Measurements from ENCODE around the gene FAM193B. TPM values are rescaled to one million over a fixed set of nuclear protein-coding genes. Genes with fewer than 3 reads are reported as not detected.

FAM193B gene
- total and polyA plus RNA-seq, 2 donors (not counting 1 experiment from before 2014, with no cell fraction given), result 227 to 301 TPM

DNA sequence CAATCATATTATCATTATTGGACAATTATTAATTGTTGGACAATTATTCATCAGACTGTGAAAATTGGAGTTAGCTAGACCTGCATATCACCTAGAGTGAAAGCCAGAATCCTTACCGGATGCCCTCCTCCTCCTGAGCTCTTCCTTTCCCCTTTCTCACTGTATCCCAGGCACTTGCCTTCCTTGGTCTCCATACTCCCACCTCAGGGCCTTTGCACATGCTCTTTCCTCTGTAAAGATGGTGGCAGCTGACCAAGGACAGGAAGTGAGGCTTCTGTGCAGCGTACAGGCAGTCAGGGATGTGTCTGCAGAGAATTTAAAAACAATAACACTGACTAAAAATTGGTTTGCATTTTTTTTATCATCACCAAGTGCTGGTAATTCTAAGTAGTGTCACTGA is 15.5 kb upstream of the FAM193B start:
- H3K4me2 ChIP-seq (replicated peaks; ENCODE audit: low read depth, low read length, poor library complexity, severe bottlenecking), result no peak overlapping the region
- no peak overlapping the region for H3K4me3 ChIP-seq (ENCODE audit: control extremely low read depth in 1 of 5, extremely low read depth in 1 of 5, insufficient read depth in 1 of 5, low read depth in 2 of 5, low read length in 4 of 5)
- H4K20me1 ChIP-seq (ENCODE audit: control insufficient read depth, insufficient read depth, low read length, poor library complexity, severe bottlenecking), result no peaks in the 10 kb centered on the region
- intact Hi-C loops (cut with micrococcal nuclease), result no loop called here
- no peaks in the 10 kb centered on the region for H3K79me2 ChIP-seq (ENCODE audit: control insufficient read depth, insufficient read depth, low read length)
- peaks cover 0 to 9% (median 0%) of the 10 kb centered on the region in 4 experiments for H3K27me3 ChIP-seq (replicated peaks in 1 of 4; ENCODE audit: control extremely low read depth in 1 of 4, control insufficient read depth in 3 of 4, insufficient read depth in 4 of 4, low read length in 3 of 4)
- Mint-ChIP-seq H3K4me1 (no peaks in the 10 kb centered on the region), H3K9me3 (ENCODE audit: insufficient read depth) (no peaks in the 10 kb centered on the region), H3K4me3 (no peak overlapping the region), H3K27me3 (peaks cover 23% of the 10 kb centered on the region), H3K27ac (no peak overlapping the region)
- peaks cover 0 to 2% (median 0%) of the 10 kb centered on the region in 3 donors for H3K9me3 ChIP-seq (ENCODE audit: control extremely low read depth in 1 of 3, control insufficient read depth in 2 of 3, insufficient read depth in 1 of 3, low read length in 2 of 3)
- no peak overlapping the region for H3K9ac ChIP-seq (ENCODE audit: low read length)
- POLR2A ChIA-PET, result no interaction called here
- ATAC-seq (ENCODE audit: low read depth) (no peak), DNase-seq (no peak)
- no peak overlapping the region for H2AFZ ChIP-seq (ENCODE audit: insufficient read depth, low read depth, low read length, poor library complexity, severe bottlenecking)
- H3K4me1 ChIP-seq (ENCODE audit: control insufficient read depth in 2 of 2, insufficient read depth in 2 of 2, low read length in 2 of 2), result no peaks in the 10 kb centered on the region
- TF ChIP-seq, protein P1, sequence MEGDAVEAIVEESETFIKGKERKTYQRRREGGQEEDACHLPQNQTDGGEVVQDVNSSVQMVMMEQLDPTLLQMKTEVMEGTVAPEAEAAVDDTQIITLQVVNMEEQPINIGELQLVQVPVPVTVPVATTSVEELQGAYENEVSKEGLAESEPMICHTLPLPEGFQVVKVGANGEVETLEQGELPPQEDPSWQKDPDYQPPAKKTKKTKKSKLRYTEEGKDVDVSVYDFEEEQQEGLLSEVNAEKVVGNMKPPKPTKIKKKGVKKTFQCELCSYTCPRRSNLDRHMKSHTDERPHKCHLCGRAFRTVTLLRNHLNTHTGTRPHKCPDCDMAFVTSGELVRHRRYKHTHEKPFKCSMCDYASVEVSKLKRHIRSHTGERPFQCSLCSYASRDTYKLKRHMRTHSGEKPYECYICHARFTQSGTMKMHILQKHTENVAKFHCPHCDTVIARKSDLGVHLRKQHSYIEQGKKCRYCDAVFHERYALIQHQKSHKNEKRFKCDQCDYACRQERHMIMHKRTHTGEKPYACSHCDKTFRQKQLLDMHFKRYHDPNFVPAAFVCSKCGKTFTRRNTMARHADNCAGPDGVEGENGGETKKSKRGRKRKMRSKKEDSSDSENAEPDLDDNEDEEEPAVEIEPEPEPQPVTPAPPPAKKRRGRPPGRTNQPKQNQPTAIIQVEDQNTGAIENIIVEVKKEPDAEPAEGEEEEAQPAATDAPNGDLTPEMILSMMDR (IDR thresholded peaks at IDR 0.05), result no peak
- TF ChIP-seq EZH2 (IDR thresholded peaks at IDR 0.05; ENCODE audit: borderline replicate concordance, insufficient read depth, low read depth, low read length, poor library complexity, severe bottlenecking), result no peak
- no peak overlapping the region for H3K27ac ChIP-seq (ENCODE audit: low read length in 2 of 2)
- CTCF ChIA-PET, result no interaction called here
- H3K36me3 ChIP-seq (replicated peaks in 1 of 2; ENCODE audit: control extremely low read depth in 1 of 2, control insufficient read depth in 1 of 2, extremely low read depth in 1 of 2, insufficient read depth in 2 of 2, low read length in 1 of 2), result no peaks in the 10 kb centered on the region
- WGBS (ENCODE audit: insufficient coverage), result 100% methylated on average over 1 of the region's 2 CpGs

DNA sequence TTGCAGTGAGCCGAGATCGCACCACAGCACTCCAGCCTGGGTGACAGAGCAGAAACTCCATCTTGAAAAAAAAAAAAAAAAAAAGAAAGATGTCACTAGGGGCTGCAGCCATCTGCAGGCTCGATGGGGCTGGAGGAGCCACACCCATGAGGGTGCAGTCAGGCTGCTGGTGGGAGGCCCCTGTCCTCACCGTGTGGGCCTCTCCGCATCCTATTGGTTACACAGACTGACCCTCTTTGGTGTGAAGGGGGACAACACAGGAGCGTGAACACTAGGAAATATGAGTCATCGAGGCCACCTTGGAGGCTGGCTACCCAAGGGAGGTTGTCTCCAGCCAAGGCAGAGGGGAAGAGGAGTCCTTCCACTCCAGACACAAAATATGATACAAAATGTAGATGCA is 14.0 kb upstream of the FAM193B start:
- CTCF ChIA-PET, result no interaction called here
- H3K27ac ChIP-seq (ENCODE audit: low read length in 2 of 2), result no peak overlapping the region
- WGBS (ENCODE audit: insufficient coverage), result 88% methylated on average over 5 of the region's 7 CpGs
- H3K79me2 ChIP-seq (ENCODE audit: control insufficient read depth, insufficient read depth, low read length), result no peaks in the 10 kb centered on the region
- intact Hi-C loops (cut with micrococcal nuclease), result no loop called here
- H3K4me3 ChIP-seq (ENCODE audit: control extremely low read depth in 1 of 5, extremely low read depth in 1 of 5, insufficient read depth in 1 of 5, low read depth in 2 of 5, low read length in 4 of 5), result no peak overlapping the region
- no peak for ATAC-seq (ENCODE audit: low read depth)
- DNase-seq, result no peak
- no peak overlapping the region for H3K4me2 ChIP-seq (replicated peaks; ENCODE audit: low read depth, low read length, poor library complexity, severe bottlenecking)
- peaks cover 0 to 2% (median 0%) of the 10 kb centered on the region in 3 donors for H3K9me3 ChIP-seq (ENCODE audit: control extremely low read depth in 1 of 3, control insufficient read depth in 2 of 3, insufficient read depth in 1 of 3, low read length in 2 of 3)
- POLR2A ChIA-PET, result no interaction called here
- no peak overlapping the region for H2AFZ ChIP-seq (ENCODE audit: insufficient read depth, low read depth, low read length, poor library complexity, severe bottlenecking)
- Mint-ChIP-seq H3K9me3 (ENCODE audit: insufficient read depth) (no peaks in the 10 kb centered on the region), H3K4me1 (no peaks in the 10 kb centered on the region), H3K4me3 (no peak overlapping the region), H3K27ac (no peak overlapping the region), H3K27me3 (peaks cover 20% of the 10 kb centered on the region)
- no peaks in the 10 kb centered on the region for H3K36me3 ChIP-seq (replicated peaks in 1 of 2; ENCODE audit: control extremely low read depth in 1 of 2, control insufficient read depth in 1 of 2, extremely low read depth in 1 of 2, insufficient read depth in 2 of 2, low read length in 1 of 2)
- no peak overlapping the region for H3K9ac ChIP-seq (ENCODE audit: low read length)
- H3K27me3 ChIP-seq (replicated peaks in 1 of 4; ENCODE audit: control extremely low read depth in 1 of 4, control insufficient read depth in 3 of 4, insufficient read depth in 4 of 4, low read length in 3 of 4), result peaks cover 0 to 9% (median 0%) of the 10 kb centered on the region in 4 experiments
- no peaks in the 10 kb centered on the region for H4K20me1 ChIP-seq (ENCODE audit: control insufficient read depth, insufficient read depth, low read length, poor library complexity, severe bottlenecking)
- TF ChIP-seq, protein P1 (IDR thresholded peaks at IDR 0.05), result no peak
- TF ChIP-seq EZH2 (IDR thresholded peaks at IDR 0.05; ENCODE audit: borderline replicate concordance, insufficient read depth, low read depth, low read length, poor library complexity, severe bottlenecking), result no peak
- H3K4me1 ChIP-seq (ENCODE audit: control insufficient read depth in 2 of 2, insufficient read depth in 2 of 2, low read length in 2 of 2), result no peaks in the 10 kb centered on the region
